Stimulated activated CD4-positive, alpha-beta T cell treated with anti-CD3 and anti-CD28 coated beads, Interleukin-2, amount 100 ng/mL, for 4 hours (primary cell): ENCODE measurements around the gene TEX44.

ENCODE experiments used
- DNase-seq: peaks from one replicate; pipeline ENCODE4 v3.0.0-alpha.2; 2020; ENCODE audit warnings: low read depth

The TEX44 gene

DNA sequence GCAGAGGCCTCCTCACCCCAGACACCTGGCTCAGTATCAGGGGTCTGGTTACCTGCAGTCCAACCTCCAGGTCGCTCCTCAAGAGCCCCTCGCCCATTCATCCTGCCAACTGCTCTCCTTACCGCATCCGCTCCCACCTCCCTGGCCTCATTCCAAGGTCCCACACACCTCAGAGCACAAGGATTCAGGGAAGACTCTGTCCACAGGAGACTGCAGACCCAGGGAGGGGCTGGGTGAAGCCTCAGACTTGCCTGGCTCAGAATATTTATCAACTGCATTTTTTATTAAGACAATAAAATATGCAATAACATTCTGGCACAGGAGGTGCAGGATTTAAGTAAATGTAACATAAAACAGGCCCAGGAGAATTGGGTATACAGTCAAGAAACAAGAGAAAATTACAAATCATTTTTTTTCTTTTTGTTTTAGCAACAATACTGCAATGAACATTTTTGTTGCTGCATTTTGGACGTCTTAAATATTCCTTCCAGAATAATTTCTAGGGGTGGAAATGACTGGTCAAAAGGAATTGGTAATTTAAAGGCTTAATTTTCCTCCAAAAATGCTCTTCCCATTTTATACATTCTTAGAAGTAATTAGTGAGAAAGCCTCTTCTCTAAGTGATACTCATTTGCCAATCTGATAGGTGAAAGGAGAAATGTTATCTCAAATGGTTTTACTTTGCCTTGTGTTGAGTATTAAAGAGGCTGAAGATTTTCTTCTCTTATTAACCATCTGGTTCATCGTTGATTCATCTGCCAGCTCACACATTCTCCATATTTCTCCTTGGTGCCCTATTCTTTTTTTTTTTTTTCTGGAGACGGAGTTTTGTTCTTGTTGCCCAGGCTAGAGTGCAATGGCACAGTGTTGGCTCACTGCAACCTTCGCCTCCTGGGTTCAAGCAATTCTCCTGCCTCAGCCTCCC lies 42.5 kb downstream of the TEX44 start:
- no peak for DNase-seq

DNA sequence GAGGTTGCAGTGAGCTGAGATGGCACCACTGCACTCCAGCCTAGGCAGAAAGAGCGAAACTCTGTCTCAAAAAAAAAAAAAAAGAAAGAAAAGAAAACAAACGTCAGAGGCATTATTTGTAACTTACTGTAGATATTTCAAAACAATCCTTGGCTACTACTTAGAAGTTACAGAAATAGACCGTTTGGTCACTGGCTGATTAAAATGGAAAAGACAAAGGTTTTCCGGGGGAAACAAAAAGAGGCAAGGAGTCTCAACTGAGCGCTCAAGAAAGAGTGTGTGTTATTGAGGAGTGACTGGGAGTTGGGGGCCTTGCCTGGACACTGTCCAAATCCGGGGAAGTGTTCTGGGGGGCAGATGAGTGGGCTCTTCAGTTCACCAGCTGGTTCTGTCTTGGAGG lies 47.6 kb downstream of the TEX44 start:
- no peak for DNase-seq

- DNase-seq: no peak
Measured at GRCh38 chr2:231640641-231641111, 48.0 kb downstream of the TEX44 start.

- DNase-seq: peak; percentile 54
Measured at GRCh38 chr2:231642631-231643494, 50.2 kb downstream of the TEX44 start.

DNA sequence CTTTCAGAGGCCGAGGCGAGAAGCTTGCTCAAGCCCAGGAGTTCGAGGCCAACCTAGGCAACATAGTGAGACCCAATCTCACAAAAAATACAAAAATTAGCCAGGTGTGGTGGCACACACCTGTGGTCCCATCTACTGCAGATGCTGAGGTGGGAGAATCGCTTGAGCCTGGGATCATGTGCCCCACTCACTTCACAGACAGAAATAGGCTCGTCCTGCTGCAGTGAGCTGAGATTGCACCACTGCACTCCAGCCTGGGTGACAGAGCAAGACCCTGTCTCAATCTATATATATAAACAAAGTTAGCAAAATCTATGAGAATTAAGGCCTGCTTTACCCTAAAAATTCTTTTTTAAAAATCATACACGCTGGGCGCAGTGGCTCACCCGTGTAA lies 50.8 kb downstream of the TEX44 start:
- DNase-seq: no peak
